Measurements from ENCODE around the gene HIGD1B. TPM values are rescaled to one million over a fixed set of nuclear protein-coding genes. Genes with fewer than 3 reads are reported as not detected.

Gene HIGD1B
- total and polyA plus RNA-seq, 9 of the 15 experiments (the other 6 are each of a cell fraction or from before 2014, with no cell fraction given): not detected

DNA sequence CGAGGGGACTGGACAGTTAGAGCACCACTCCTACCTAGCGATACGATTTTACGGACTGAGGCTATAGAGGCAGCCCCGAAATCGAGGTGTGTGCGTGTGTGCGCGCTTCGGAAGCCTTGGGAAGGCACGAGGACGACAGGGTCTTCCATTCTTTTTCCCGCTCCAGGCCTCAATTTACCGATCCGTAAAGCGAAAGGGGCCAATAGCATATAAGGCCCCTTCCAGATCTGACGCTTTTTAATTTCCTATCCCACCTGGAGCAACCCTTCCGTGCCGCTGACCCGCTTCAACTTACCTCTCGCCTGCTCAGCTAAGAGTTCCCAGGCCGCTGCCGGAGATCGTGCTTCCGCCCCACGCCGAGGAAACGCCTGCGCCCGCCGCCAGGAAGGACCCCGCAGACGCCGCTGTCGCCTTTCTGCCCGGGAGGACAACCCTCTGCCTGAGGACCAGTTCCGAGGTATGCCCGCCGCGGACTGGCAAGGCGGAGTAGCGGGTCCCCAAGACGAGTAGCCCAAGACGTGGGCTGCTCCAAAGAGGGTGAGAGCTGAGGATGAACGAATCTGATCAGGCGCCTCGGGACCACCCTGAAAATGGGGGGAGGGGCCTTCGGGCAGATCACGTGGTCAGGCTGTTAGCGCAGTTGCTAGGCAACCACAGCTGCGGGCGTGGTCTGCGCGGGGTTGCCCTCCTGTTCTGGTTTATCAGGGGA lies 51.5 kb downstream of the HIGD1B start, which contains the start of gene EFTUD2 (continued):
- TF ChIP-seq TAF7 (tag; IDR thresholded peaks at IDR 0.05): peak; percentile 77
- TF ChIP-seq, protein P1, sequence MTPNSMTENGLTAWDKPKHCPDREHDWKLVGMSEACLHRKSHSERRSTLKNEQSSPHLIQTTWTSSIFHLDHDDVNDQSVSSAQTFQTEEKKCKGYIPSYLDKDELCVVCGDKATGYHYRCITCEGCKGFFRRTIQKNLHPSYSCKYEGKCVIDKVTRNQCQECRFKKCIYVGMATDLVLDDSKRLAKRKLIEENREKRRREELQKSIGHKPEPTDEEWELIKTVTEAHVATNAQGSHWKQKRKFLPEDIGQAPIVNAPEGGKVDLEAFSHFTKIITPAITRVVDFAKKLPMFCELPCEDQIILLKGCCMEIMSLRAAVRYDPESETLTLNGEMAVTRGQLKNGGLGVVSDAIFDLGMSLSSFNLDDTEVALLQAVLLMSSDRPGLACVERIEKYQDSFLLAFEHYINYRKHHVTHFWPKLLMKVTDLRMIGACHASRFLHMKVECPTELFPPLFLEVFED (CRISPR knock-in tag; conservative IDR thresholded peaks at IDR 0.05): 0 out of 2 replicates have a peak, but pooled peaks have one; percentile 7
- TF ChIP-seq COPS2 (conservative IDR thresholded peaks at IDR 0.05): no peak
- TF ChIP-seq PHB2 (IDR thresholded peaks at IDR 0.05; ENCODE audit: low read depth): peak; percentile 8; the same call in 1 of the 2 replicates
- no peak for TF ChIP-seq CBX1 (IDR thresholded peaks at IDR 0.05; ENCODE audit: low read depth)
- TF ChIP-seq ZFPM2 (CRISPR knock-in tag; IDR thresholded peaks at IDR 0.05): no peak
- TF ChIP-seq, protein P2, sequence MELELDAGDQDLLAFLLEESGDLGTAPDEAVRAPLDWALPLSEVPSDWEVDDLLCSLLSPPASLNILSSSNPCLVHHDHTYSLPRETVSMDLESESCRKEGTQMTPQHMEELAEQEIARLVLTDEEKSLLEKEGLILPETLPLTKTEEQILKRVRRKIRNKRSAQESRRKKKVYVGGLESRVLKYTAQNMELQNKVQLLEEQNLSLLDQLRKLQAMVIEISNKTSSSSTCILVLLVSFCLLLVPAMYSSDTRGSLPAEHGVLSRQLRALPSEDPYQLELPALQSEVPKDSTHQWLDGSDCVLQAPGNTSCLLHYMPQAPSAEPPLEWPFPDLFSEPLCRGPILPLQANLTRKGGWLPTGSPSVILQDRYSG (tag; conservative IDR thresholded peaks at IDR 0.05; ENCODE audit: low read depth): no peak
- no peak for TF ChIP-seq SMARCB1 (IDR thresholded peaks at IDR 0.05; ENCODE audit: insufficient read length, low read depth)
- no peak for TF ChIP-seq MYBL2 (IDR thresholded peaks at IDR 0.05; ENCODE audit: low read depth)
- TF ChIP-seq MYBL2 (CRISPR knock-in tag; IDR thresholded peaks at IDR 0.05; ENCODE audit: borderline replicate concordance): no peak
- TF ChIP-seq, protein P3, sequence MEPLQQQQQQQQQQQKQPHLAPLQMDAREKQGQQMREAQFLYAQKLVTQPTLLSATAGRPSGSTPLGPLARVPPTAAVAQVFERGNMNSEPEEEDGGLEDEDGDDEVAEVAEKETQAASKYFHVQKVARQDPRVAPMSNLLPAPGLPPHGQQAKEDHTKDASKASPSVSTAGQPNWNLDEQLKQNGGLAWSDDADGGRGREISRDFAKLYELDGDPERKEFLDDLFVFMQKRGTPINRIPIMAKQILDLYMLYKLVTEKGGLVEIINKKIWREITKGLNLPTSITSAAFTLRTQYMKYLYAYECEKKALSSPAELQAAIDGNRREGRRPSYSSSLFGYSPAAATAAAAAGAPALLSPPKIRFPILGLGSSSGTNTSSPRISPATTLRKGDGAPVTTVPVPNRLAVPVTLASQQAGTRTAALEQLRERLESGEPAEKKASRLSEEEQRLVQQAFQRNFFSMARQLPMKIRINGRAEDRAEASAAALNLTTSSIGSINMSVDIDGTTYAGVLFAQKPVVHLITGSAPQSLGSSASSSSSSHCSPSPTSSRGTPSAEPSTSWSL (CRISPR knock-in tag; IDR thresholded peaks at IDR 0.05; ENCODE audit: borderline replicate concordance): no peak
- no peak for TF ChIP-seq ZBTB8A (IDR thresholded peaks at IDR 0.05; ENCODE audit: partially characterized antibody)
- TF ChIP-seq TAL1 (IDR thresholded peaks at IDR 0.05): 0 out of 2 replicates have a peak, but pooled peaks have one; percentile 48
- peak; percentile 87 for TF ChIP-seq L3MBTL2 (IDR thresholded peaks at IDR 0.05)
- peak; percentile 9 for TF ChIP-seq ZFP36 (IDR thresholded peaks at IDR 0.05; ENCODE audit: low read depth, low read length, partially characterized antibody)
- TF ChIP-seq, protein P4, sequence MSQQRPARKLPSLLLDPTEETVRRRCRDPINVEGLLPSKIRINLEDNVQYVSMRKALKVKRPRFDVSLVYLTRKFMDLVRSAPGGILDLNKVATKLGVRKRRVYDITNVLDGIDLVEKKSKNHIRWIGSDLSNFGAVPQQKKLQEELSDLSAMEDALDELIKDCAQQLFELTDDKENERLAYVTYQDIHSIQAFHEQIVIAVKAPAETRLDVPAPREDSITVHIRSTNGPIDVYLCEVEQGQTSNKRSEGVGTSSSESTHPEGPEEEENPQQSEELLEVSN (IDR thresholded peaks at IDR 0.05; ENCODE audit: borderline replicate concordance in 1 of 2, extremely low read depth in 1 of 2, insufficient read depth in 1 of 2, insufficient read length in 1 of 2, low read depth in 1 of 2, low read length in 1 of 2, poor library complexity in 1 of 2, severe bottlenecking in 1 of 2): peak; percentile 75 to 79
- no peak for TF ChIP-seq PHF21A (IDR thresholded peaks at IDR 0.05; ENCODE audit: borderline replicate concordance, low read depth)
- TF ChIP-seq ZNF583 (CRISPR knock-in tag; IDR thresholded peaks at IDR 0.05): no peak
- TF ChIP-seq ZNF274 (IDR thresholded peaks at IDR 0.05; ENCODE audit: borderline replicate concordance, low read depth, low read length): no peak
- TF ChIP-seq KAT2B (IDR thresholded peaks at IDR 0.05; ENCODE audit: low read depth, low read length): no peak
- peak; percentile 100 for TF ChIP-seq RFX1 (IDR thresholded peaks at IDR 0.05)
- TF ChIP-seq ZSCAN32 (CRISPR knock-in tag; IDR thresholded peaks at IDR 0.05): no peak
- TF ChIP-seq KLF6 (CRISPR knock-in tag; IDR thresholded peaks at IDR 0.05; ENCODE audit: borderline replicate concordance): no peak

All from K562 (cell line).